Heart left ventricle (tissue), 16 donors: Measurements from ENCODE around the gene NAA60. TPM values are rescaled to one million over a fixed set of nuclear protein-coding genes. Genes with fewer than 3 reads are reported as not detected.

Experiments used
- ATAC-seq, 4 donors: fragments of 200-7000 bp; cut with Tn5 transposase; one replicate each; pipeline ENCODE4 v1.9.1; 2020 to 2022; ENCODE audit warnings: moderate library complexity in 4 of 4, mild to moderate bottlenecking in 3 of 4, moderate number of reproducible peaks in 1 of 4
- DNase-seq, 5 donors: peaks; one replicate each; pipeline ENCODE4 v3.0.0-alpha.2; 2020
- H3K27ac ChIP-seq, 12 donors: fragments of 200-600 bp; sonication (generic) in 4 of 12; one replicate each; pipeline versions ENCODE4 v1.5.0 to v1.8.0; 2016 to 2022; ENCODE audit warnings: mild to moderate bottlenecking in 2 of 12
- H3K27me3 ChIP-seq, 9 donors: fragments of 200-600 bp; sonication (generic) in 2 of 9; one replicate each; pipeline versions ENCODE4 v1.5.1 to v1.8.0; 2016 to 2022; ENCODE audit warnings: mild to moderate bottlenecking in 3 of 9
- H3K36me3 ChIP-seq, 9 donors: fragments of 200-600 bp; sonication (generic) in 2 of 9; one replicate each; pipeline versions ENCODE4 v1.5.0 to v1.8.0; 2018 to 2022; ENCODE audit warnings: mild to moderate bottlenecking in 2 of 9
- H3K4me1 ChIP-seq, 12 donors: fragments of 200-600 bp; sonication (generic) in 4 of 12; one replicate each; pipeline versions ENCODE4 v1.5.0 to v1.8.0; 2016 to 2022; ENCODE audit warnings: mild to moderate bottlenecking in 3 of 12
- H3K4me3 ChIP-seq, 12 donors: fragments of 200-600 bp; sonication (generic) in 4 of 12; one replicate each; pipeline versions ENCODE4 v1.5.0 to v1.8.0; 2017 to 2022; ENCODE audit warnings: mild to moderate bottlenecking in 9 of 12, moderate library complexity in 4 of 12
- H3K9me3 ChIP-seq, 12 donors: fragments of 200-600 bp; sonication (generic) in 4 of 12; one replicate each; pipeline versions ENCODE4 v1.5.0 to v1.8.0; 2016 to 2022; ENCODE audit warnings: mild to moderate bottlenecking in 1 of 12
- POLR2A ChIP-seq, 2 donors: fragments of 450-650 bp; IDR thresholded peaks; one replicate each; pipeline ENCODE4 v1.6.1; 2017; ENCODE audit warnings: antibody characterized with exemption in 2 of 2, mild to moderate bottlenecking in 2 of 2, moderate library complexity in 2 of 2
- WGBS, 4 donors: extraction: QIAGEN DNeasy Blood & Tissue Kit in 2 of 4; methylation state at CpG; one replicate each; pipeline versions ENCODE4 v1.1.5 to v1.1.7; 2013 to 2018; 5-methylcytosine and 5-hydroxymethylcytosine counted together
- intact Hi-C, 10 donors: fragments of 100-400 bp; cut with DNase I; formaldehyde crosslinking; loops; one replicate each; pipeline versions ENCODE4 v1.11.1 to v1.14.2; 2022
- polyA plus RNA-seq, 2 donors: library from polyadenylated mRNA; stranded (reverse); fragments of 200-250 nt; gene quantifications; one replicate each; pipeline ENCODE4 v1.2.3, GENCODE V29; 2013
- total RNA-seq, 9 donors: library from RNA; depleted of rRNA in 2 of 9; stranded (reverse); fragments of >200 nt in 2 of 9; fragmentation: NEBNext Ultra II Directional in 3 of 9; extraction: Animal tissue kit (Norgen Biotek cat#: 25700) in 3 of 9; gene quantifications; one replicate each; pipeline versions ENCODE4 v1.1.0 to v1.2.4, GENCODE V29; 2016 to 2023
- TF ChIP-seq, protein P1 (sequence below), 12 donors: fragments of 200-600 bp; sonication (generic) in 4 of 12; IDR thresholded peaks; one replicate each; pipeline versions ENCODE4 v1.5.0 to v1.8.0; 2018 to 2022; ENCODE audit warnings: antibody characterized with exemption in 12 of 12, mild to moderate bottlenecking in 5 of 12
- donor health status: ischemic (EF 13 %, LVEDD 7.1; RV severe dilation, severe dysfunction).
- donor health status: healthy with polysubstance abuse.
- donor health status: DM: no; HTN: yes; CAD: no.
- donor health status: DM: no; HTN: no; CAD: no.
- donor health status: ischemic (EF 25% LVEDD 6.9; RV normal size, moderate dysfunction).
- donor health status: ischemic (EF 25% LVEDD 5.7; RV mildly dilated, moderate dysfunction).
- donor health status: healthy.
- donor health status: DM: yes; HTN: yes; CAD: no.
- donor health status: ischemic (EF 35%, LVEDD 5.7; RV mildly dilated, moderate dysfunction).
- donor health status: nonischemic (EF 11% LVEDD 7.7; RV severe dilation, severe dysfunction).
- donor health status: DM: yes; HTN: yes; CAD: no.
- donor health status: PGD.
- donor health status: ischemic (EF 29% LVEDD 5.4; RV normal size, mild dysfunction).
- donor health status: nonischemic (EF 23%, LVEDD 6.1; RV moderate dilation, normal function).

Gene NAA60
- total and polyA plus RNA-seq, 11 donors: 30.3 to 61.9 (median 38.6) TPM

DNA sequence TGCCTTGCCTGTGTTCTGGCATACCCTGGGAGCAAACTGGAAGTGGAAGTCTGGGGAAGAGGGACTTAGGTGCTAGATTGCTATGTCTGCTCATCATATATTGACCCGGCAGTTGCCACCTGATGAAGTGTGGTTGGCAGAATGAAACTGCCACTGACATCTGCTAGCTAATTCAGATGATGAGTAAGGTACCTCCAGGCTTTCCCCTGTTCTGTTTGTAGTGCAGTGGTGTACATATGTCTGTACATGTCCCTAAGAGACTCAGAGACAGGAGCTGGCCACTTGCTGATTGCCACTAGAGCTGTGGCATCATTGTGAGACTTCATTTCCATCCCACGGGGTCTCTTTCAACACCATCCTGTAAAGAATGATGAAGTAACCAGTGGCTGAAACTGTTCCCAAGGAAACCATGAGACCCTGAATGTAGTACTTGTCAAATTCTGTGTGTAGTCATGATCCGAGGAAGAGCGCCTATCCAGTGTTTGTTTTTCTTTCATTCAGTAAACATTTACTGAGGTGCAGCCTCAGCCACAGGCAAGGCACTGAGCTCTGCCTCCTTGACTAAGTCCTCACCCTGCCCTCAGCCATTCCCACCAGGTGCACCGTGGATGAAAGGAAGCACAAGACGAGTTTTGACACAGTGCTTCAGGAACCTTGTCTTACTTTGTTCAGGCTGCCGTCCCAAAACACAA lies 70.6 kb downstream of the NAA60 start:
- Histone ChIP-seq H3K9me3 (no peaks in the 10 kb centered on the region), H3K4me3 (no peak overlapping the region), H3K36me3 (peaks cover 0 to 100% (median 91%) of the 10 kb centered on the region in 9 donors), H3K27me3 (no peaks in the 10 kb centered on the region), H3K27ac (no peak overlapping the region), H3K4me1 (peaks cover 0 to 10% (median 0%) of the 10 kb centered on the region in 12 donors)
- 89 to 91% (median 90%) methylated on average over 7 of the region's 7 CpGs for WGBS, 4 donors
- DNase-seq (no peak), ATAC-seq (no peak)
- TF ChIP-seq POLR2A (IDR thresholded peaks at IDR 0.05): no peak
- TF ChIP-seq, protein P1, sequence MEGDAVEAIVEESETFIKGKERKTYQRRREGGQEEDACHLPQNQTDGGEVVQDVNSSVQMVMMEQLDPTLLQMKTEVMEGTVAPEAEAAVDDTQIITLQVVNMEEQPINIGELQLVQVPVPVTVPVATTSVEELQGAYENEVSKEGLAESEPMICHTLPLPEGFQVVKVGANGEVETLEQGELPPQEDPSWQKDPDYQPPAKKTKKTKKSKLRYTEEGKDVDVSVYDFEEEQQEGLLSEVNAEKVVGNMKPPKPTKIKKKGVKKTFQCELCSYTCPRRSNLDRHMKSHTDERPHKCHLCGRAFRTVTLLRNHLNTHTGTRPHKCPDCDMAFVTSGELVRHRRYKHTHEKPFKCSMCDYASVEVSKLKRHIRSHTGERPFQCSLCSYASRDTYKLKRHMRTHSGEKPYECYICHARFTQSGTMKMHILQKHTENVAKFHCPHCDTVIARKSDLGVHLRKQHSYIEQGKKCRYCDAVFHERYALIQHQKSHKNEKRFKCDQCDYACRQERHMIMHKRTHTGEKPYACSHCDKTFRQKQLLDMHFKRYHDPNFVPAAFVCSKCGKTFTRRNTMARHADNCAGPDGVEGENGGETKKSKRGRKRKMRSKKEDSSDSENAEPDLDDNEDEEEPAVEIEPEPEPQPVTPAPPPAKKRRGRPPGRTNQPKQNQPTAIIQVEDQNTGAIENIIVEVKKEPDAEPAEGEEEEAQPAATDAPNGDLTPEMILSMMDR (IDR thresholded peaks at IDR 0.05): no peak
- intact Hi-C loops: no loop called here

DNA sequence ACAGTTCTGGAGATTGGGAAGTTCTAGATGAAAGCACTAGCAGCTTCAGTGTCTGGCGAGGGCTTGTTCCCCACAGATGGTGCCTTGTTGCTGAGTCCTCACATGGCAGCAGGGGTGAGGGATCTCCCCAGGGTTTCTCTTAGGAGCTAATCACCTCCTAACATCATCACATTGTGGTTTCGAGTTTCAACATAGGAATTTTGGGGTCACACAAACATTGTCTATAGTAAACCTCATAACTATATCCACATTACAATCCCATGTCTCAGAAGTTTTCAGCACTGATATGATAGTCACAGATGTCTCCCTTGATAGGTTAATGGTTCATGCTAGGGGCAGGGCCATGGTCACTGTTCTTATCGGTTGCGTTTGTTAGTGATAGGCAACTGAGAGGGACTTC lies 71.1 kb downstream of the NAA60 start:
- no peak for ATAC-seq
- Histone ChIP-seq H3K27me3 (no peaks in the 10 kb centered on the region), H3K4me3 (no peak overlapping the region), H3K4me1 (peaks cover 0 to 4% (median 0%) of the 10 kb centered on the region in 12 donors), H3K9me3 (no peaks in the 10 kb centered on the region), H3K27ac (no peak overlapping the region), H3K36me3 (peaks cover 0 to 100% (median 95%) of the 10 kb centered on the region in 9 donors)
- TF ChIP-seq, protein P1 (IDR thresholded peaks at IDR 0.05): no peak
- no peak for TF ChIP-seq POLR2A (IDR thresholded peaks at IDR 0.05)
- intact Hi-C loops: no loop called here
- WGBS, 4 donors: 89 to 93% (median 92%) methylated on average over 4 of the region's 4 CpGs
- DNase-seq: no peak

DNA sequence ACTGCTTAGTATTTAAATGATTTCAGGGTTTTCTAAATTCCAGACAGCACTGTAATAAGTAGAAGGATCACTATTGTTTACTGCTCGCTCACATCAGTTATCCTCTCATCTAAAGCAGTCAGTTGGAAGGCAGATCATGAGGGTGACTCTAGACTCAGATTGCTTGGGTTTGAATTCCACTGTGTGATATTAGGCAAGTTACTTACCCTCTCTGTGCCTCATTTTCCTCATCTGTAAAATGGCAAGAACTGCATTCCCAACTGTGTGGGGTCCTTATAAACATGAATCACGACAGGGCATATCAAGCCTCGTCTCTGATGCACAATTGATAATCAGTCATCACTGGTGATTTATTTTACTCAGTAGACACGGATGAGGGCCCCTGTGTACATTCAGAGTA lies 72.4 kb downstream of the NAA60 start:
- ATAC-seq: no peak
- no peaks in the 10 kb centered on the region for H3K4me1 ChIP-seq
- no peaks in the 10 kb centered on the region for H3K27me3 ChIP-seq
- no peak overlapping the region for H3K4me3 ChIP-seq
- no peak overlapping the region for H3K27ac ChIP-seq
- DNase-seq: no peak
- WGBS, 4 donors: 91 to 95% (median 93%) methylated on average over 4 of the region's 4 CpGs
- intact Hi-C loops: no loop called here
- H3K9me3 ChIP-seq: no peaks in the 10 kb centered on the region
- no peak for TF ChIP-seq POLR2A (IDR thresholded peaks at IDR 0.05)
- TF ChIP-seq, protein P1 (IDR thresholded peaks at IDR 0.05): no peak
- peaks cover 0 to 100% (median 97%) of the 10 kb centered on the region in 9 donors for H3K36me3 ChIP-seq

DNA sequence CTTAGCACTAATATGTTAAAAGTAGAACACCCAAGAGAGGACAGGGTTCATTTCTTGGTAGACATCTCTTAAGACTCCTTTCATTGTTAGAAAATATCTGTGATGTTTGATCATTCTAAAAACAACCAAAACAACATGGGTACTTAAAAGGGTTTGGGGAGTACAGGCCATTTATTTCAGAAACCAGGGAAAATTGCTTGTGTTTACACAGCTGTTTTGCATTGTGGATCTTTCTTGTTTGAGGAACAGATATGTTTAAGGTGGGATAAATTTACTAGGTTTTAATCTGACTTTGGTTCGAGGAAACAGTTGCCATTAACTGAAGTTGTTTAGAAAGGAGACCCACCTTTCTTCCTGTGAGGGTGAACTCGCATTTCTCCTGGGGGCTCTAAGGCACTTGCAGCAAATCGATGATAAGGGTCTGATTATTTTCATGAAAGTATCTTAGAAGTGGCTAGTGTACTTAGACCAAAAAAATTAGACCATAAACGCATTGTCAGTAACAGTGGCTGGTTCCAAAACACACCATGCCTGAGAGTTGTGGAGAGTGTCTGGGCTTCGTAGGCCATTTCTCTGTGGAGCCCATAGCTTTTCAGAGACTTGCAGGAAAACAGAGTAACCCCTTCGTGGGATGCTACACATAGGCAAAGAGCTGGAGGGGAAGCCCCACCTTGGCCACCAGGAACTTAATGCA lies 75.0 kb downstream of the NAA60 start:
- Histone ChIP-seq H3K9me3 (no peaks in the 10 kb centered on the region), H3K36me3 (peaks cover 0 to 100% (median 93%) of the 10 kb centered on the region in 9 donors), H3K27ac (no peak overlapping the region), H3K27me3 (no peaks in the 10 kb centered on the region), H3K4me3 (no peak overlapping the region), H3K4me1 (no peaks in the 10 kb centered on the region)
- TF ChIP-seq, protein P1 (IDR thresholded peaks at IDR 0.05): no peak
- TF ChIP-seq POLR2A (IDR thresholded peaks at IDR 0.05): no peak
- ATAC-seq (no peak), DNase-seq (no peak)
- WGBS, 4 donors: 81 to 91% (median 90%) methylated on average over 6 of the region's 6 CpGs
- intact Hi-C loops: no loop called here
